ENCODE results near the gene C11orf68. TPM values are rescaled to one million over a fixed set of nuclear protein-coding genes. Genes with fewer than 3 reads are reported as not detected.

Gene C11orf68
- total and polyA plus RNA-seq, 9 of the 15 experiments (the other 6 are each of a cell fraction or from before 2014, with no cell fraction given) = 3.6 to 35.9 (median 12.8) TPM

DNA sequence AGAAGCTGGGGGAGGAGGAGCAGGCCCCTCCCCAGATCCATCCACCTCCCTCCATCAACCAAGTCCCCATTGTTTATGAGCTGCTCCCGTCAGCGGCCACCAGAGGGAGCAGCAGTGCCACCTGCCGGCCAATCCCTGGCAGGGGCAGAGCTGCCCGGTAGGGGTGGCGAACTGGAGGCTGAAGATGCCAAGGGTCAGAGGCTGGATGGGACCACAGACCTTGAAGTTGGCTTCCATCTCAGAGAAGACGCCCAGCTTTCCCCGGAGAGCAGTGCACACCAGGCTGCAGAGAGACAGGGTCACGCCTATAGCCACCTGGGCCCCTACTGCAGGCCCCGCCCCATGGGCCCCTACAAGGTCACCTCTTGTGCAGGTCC is 34.2 kb downstream of the C11orf68 start (continued):
- TF ChIP-seq, protein P1, sequence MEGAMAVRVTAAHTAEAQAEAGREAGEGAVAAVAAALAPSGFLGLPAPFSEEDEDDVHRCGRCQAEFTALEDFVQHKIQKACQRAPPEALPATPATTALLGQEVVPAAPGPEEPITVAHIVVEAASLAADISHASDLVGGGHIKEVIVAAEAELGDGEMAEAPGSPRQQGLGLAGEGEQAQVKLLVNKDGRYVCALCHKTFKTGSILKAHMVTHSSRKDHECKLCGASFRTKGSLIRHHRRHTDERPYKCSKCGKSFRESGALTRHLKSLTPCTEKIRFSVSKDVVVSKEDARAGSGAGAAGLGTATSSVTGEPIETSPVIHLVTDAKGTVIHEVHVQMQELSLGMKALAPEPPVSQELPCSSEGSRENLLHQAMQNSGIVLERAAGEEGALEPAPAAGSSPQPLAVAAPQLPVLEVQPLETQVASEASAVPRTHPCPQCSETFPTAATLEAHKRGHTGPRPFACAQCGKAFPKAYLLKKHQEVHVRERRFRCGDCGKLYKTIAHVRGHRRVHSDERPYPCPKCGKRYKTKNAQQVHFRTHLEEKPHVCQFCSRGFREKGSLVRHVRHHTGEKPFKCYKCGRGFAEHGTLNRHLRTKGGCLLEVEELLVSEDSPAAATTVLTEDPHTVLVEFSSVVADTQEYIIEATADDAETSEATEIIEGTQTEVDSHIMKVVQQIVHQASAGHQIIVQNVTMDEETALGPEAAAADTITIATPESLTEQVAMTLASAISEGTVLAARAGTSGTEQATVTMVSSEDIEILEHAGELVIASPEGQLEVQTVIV (CRISPR knock-in tag; IDR thresholded peaks at IDR 0.05; ENCODE audit: borderline replicate concordance) = no peak
- no peak for TF ChIP-seq SNIP1 (IDR thresholded peaks at IDR 0.05; ENCODE audit: low read depth)
- no peak for TF ChIP-seq CREB1 (IDR thresholded peaks at IDR 0.05)
- TF ChIP-seq CREB1 (CRISPR knock-in tag; IDR thresholded peaks at IDR 0.05) = peak; percentile 55
- no peak for TF ChIP-seq RHOXF2B (CRISPR knock-in tag; conservative IDR thresholded peaks at IDR 0.05)
- no peak for TF ChIP-seq BDP1 (IDR thresholded peaks at IDR 0.05; ENCODE audit: insufficient read depth, insufficient read length)
- TF ChIP-seq ZNF24 (IDR thresholded peaks at IDR 0.05) = no peak
- TF ChIP-seq RBFOX2 (IDR thresholded peaks at IDR 0.05; ENCODE audit: low read depth, low read length) = peak; percentile 63
- no peak for TF ChIP-seq KLF13 (tag; IDR thresholded peaks at IDR 0.05; ENCODE audit: borderline replicate concordance, low read depth)
- no peak for TF ChIP-seq FOXJ3 (CRISPR knock-in tag; IDR thresholded peaks at IDR 0.05)
- TF ChIP-seq GATAD2B (IDR thresholded peaks at IDR 0.05; ENCODE audit: borderline replicate concordance) = no peak
- TF ChIP-seq, protein P2, sequence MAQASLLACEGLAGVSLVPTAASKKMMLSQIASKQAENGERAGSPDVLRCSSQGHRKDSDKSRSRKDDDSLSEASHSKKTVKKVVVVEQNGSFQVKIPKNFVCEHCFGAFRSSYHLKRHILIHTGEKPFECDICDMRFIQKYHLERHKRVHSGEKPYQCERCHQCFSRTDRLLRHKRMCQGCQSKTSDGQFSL (CRISPR knock-in tag; IDR thresholded peaks at IDR 0.05) = 0 out of 2 replicates have a peak, but pooled peaks have one; percentile 38
- TF ChIP-seq, protein P2 (tag; IDR thresholded peaks at IDR 0.05) = no peak
- TF ChIP-seq SNRNP70 (optimal IDR thresholded peaks at IDR 0.05; ENCODE audit: low read depth, low read length) = no peak
- peak; percentile 29 for TF ChIP-seq NFYB (IDR thresholded peaks at IDR 0.05; ENCODE audit: extremely low read depth, insufficient read length)
- TF ChIP-seq NRF1 (conservative IDR thresholded peaks at IDR 0.05 in 1 of 2, IDR thresholded peaks at IDR 0.05 in 1 of 2) = no peak
- TF ChIP-seq TAF15 (IDR thresholded peaks at IDR 0.05; ENCODE audit: low read depth, low read length) = no peak
- no peak for TF ChIP-seq TAF7 (tag; IDR thresholded peaks at IDR 0.05)
- TF ChIP-seq ARHGAP35 (IDR thresholded peaks at IDR 0.05; ENCODE audit: partially characterized antibody) = no peak
- TF ChIP-seq MAFG (tag; conservative IDR thresholded peaks at IDR 0.05) = no peak
- no peak for TF ChIP-seq ZBTB8A (IDR thresholded peaks at IDR 0.05; ENCODE audit: partially characterized antibody)
- TF ChIP-seq, protein P3, sequence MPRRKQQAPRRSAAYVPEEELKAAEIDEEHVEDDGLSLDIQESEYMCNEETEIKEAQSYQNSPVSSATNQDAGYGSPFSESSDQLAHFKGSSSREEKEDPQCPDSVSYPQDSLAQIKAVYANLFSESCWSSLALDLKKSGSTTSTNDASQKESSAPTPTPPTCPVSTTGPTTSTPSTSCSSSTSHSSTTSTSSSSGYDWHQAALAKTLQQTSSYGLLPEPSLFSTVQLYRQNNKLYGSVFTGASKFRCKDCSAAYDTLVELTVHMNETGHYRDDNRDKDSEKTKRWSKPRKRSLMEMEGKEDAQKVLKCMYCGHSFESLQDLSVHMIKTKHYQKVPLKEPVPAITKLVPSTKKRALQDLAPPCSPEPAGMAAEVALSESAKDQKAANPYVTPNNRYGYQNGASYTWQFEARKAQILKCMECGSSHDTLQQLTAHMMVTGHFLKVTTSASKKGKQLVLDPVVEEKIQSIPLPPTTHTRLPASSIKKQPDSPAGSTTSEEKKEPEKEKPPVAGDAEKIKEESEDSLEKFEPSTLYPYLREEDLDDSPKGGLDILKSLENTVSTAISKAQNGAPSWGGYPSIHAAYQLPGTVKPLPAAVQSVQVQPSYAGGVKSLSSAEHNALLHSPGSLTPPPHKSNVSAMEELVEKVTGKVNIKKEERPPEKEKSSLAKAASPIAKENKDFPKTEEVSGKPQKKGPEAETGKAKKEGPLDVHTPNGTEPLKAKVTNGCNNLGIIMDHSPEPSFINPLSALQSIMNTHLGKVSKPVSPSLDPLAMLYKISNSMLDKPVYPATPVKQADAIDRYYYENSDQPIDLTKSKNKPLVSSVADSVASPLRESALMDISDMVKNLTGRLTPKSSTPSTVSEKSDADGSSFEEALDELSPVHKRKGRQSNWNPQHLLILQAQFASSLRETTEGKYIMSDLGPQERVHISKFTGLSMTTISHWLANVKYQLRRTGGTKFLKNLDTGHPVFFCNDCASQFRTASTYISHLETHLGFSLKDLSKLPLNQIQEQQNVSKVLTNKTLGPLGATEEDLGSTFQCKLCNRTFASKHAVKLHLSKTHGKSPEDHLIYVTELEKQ (CRISPR knock-in tag; IDR thresholded peaks at IDR 0.05) = no peak
- TF ChIP-seq KLF1 (tag; IDR thresholded peaks at IDR 0.05) = 0 out of 2 replicates have a peak, but pooled peaks have one; percentile 39
- TF ChIP-seq, protein P4, sequence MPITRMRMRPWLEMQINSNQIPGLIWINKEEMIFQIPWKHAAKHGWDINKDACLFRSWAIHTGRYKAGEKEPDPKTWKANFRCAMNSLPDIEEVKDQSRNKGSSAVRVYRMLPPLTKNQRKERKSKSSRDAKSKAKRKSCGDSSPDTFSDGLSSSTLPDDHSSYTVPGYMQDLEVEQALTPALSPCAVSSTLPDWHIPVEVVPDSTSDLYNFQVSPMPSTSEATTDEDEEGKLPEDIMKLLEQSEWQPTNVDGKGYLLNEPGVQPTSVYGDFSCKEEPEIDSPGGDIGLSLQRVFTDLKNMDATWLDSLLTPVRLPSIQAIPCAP (CRISPR knock-in tag; IDR thresholded peaks at IDR 0.05; ENCODE audit: borderline replicate concordance) = no peak
